Effector CD8-positive, alpha-beta T cell (primary cell): Measurements from ENCODE around the gene HPCAL1.
"Not testable (repeated sequence)": the region's sequence is repeated elsewhere in the genome, so short reads cannot be mapped to it uniquely, and the experiment has no call there.

ENCODE experiments used
- DNase-seq: peaks from one replicate; lab custom pipeline; 2025; lab: John Stamatoyannopoulos, UW
- total RNA-seq, 4 experiments: gene quantifications; one replicate each; lab custom pipeline; 2026; lab: John Stamatoyannopoulos, UW

The HPCAL1 gene
- 28.7 to 56.9 (median 42.3) reads per million in 4 experiments for total RNA-seq

DNA sequence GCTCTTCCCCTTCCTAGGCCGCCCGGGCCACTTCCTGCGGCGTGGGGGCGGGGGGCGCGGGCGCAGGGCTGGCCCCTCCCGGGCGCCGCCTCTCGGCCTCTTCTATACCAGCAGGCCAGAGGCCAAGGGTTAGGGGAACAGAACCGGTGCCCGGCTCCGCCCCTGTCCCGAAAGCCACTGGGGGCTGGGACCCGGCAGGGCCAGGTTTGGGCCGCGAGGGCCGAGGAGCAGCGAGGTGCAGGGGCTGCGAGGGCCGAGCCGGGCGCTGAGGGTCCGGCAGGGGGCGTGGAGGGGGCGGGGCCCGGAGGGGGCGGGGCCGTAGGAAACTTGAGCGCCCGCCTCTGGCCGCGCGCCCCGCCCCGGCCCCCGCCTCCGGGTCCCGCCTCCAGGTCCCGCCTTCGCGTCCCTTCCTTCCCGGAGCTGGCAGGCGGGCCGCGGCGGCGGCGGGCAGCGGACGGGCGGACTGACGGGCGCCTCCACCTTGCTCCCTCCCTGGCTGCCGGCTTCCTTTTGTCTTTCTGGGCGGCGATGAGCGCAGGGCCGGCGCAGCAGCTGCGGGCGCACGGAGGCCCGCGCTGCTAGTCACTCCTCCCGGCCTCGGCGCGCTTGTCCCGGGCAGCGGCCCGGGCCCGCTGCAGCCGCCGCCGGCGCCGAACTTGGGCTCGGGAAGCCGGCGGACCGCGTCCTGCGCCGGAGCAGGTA is at the start of gene HPCAL1:
TSS of gene HPCAL1 (plus strand) at position 426 of the 702 bp plus-strand sequence. CDS start 116,854 bp downstream, outside the sequence.
- peak; percentile 73 for DNase-seq

- DNase-seq, result no peak
Measured at GRCh38 chr2:10253596-10254372, 48.9 kb upstream of the HPCAL1 start.

DNA sequence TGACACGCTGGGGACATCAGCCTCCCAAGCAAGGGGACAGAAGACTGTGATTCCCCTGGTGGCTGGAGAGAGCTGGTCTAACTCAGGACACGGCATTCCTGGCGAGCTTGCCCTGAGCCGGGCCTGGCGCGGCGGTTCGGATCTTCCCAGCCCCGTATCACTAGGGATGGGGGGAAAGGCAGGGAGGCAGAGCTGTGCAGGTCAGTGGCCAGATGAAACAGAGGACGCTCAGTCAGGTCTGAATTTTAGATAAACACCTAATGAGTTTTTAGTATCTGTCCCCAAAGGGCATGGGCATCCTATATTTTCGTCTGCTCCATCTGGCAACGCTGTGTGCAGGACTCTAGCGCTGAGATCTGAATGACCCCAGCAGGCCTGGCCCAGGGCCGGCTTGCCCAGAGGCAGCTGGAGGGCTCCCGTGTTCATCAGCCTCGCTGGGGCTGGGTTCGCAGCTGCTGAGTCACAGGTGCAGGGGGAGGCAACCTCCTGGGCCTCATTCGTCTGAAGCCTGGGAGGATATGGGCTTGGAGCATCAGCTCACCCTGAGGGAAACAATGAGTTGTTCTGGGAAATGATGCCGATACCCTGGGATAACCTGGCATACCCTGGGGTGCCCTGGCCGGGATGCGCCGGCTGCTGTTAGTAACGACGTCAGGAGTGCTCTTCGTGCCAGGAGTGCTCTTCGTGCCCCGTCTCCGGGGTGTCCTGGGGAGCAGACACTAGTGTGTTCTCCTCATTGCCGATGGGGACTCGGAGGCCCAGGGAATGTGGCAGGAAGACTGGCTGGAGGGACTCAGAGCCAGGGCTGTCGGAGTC is 48.1 kb upstream of the HPCAL1 start:
- no peak for DNase-seq

DNA sequence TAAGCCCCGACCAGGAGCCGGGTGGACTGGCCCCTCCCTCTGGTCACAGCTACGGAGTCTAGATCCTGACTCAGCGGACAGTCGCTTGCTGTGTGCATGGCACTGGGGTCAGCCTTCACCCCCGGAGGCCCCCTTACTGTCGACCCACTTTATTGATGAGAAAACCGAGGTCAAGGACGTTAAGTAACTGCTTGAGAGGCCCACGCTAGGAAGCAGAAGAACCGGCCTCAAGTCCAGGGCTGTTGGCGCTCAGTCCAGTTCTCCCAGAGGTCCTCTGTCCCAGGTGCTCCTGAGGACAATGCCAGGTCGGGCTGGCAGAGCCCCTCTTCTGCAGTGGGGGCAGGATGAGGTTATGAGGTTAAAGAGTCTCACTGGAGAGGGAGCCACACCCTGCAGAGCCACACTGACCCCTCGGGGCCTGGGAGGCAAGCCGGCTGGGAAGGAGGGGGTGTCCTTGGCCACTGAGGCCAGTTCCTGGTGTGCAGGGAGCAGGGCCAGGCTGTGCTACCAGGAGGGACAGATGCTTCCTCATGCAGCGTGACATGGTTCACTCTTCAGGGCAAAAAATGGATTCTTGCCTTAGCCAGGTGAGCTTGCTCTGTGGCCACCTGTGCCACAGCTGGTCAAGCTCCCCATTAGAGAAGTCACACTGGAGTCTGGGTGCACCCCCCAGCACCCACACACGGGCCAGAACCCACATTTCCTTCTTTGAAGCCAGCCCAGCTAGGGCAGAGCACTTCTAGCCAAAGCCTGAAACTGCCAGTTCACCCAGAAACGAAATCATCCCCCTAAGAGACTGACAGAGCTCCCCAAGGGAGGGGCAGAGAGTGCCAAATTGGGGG is 47.3 kb upstream of the HPCAL1 start:
- DNase-seq, result no peak

GRCh38 chr2:10256031-10256514 is 46.6 kb upstream of the HPCAL1 start:
- DNase-seq, result no peak

DNA sequence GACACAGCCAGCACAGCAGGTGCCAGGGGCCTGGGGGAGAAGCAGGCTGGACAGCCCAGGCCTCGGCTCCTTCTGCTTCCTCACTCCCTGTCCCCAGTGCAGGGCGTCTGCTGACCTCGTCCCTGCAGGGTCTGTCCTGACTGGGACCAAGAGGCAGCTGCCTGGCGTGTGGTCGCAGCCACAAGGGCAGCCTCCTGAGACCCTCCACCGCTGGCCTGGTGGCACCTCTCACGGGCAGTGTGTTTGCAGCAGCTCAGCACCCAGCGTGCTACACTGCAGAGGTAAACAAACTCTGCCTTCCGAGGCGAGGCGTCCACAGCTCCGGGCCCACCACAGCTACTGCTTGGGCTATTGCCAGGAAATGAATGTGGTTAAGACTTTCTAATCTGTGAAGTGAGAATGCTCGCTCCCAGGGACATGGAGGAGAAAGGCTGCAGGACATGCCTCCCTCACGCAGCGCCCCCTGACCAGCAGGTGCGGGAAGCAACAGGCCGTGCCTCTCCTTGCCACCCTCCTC is 46.1 kb upstream of the HPCAL1 start:
- no peak for DNase-seq

DNA sequence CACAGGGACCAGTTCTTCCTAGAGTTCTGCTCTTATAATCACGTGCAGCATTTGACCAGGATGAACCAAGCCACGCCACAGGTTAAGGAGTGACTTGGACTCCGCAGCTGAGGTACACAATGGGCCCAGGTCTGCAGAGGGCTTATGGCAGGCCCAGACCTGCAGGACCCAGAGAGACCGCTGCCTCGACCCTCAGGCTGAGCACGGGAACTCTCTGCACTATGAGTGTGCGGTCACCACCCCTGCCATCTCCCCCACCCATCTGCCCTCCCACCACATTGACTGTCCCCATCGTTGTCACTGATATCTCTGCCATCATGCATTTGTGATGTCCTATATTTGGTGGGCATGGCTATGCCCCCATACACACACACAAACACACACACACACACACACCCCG is 45.7 kb upstream of the HPCAL1 start:
- no peak for DNase-seq

- DNase-seq, result no peak
Measured at GRCh38 chr2:10257500-10258147, 45.1 kb upstream of the HPCAL1 start.

GRCh38 chr2:10258326-10258725 is 44.4 kb upstream of the HPCAL1 start:
- DNase-seq, result no peak

DNA sequence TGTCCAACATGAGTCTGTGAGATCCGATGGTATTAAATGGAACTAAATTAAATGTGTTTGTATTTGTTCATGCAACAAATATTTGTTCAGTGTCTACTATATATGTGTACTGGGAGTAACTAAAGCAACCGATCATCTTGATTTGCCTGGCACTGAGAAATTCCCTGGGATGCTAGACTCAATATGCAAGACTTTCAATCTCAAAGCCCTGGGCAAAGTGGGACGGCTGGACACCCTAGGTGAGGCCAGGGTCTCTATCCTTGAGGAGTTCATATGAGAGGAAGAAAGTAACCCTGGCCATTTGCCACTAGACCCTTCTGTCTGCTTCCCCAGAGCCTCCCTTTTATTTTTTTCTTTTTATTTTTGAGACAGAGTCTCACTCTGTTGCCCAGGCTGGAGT is 44.0 kb upstream of the HPCAL1 start:
- no peak for DNase-seq

DNA sequence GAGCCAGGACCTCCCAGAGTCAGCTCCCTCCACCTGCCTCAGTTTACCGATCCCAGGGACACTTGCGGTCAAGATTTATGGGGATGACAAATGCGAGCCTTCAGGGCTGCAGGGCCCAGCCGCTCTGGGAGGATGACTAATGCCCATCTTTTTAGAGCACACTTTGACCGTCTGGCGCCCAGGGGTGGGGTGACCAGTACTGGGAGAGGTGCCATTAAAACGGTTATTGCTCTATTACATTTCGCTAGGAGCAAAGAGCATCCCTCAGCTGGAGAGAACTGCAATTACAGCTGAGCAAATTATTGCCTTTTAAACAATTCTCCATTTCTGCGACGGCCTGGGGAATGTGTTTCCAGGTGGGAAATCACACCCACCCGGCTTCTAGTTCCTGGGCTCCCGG is 42.6 kb upstream of the HPCAL1 start:
- no peak for DNase-seq

DNA sequence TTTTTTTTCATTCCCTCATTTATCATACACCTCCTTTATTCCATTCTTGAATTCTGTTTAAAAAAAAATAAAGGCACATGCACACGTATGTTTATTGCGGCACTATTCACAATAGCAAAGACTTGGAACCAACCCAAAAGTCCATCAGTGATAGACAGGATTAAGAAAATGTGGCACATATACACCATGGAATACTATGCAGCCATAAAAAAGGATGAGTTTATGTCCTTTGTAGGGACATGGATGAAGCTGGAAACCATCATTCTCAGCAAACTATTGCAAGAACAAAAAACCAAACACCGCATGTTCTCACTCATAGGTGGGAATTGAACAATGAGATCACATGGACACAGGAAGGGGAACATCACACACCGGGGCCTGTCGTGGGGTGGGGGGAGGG is 39.2 kb upstream of the HPCAL1 start:
- not testable (repeated sequence) for DNase-seq

- DNase-seq, result no peak
Measured at GRCh38 chr2:10264506-10265328, 38.0 kb upstream of the HPCAL1 start.

DNA sequence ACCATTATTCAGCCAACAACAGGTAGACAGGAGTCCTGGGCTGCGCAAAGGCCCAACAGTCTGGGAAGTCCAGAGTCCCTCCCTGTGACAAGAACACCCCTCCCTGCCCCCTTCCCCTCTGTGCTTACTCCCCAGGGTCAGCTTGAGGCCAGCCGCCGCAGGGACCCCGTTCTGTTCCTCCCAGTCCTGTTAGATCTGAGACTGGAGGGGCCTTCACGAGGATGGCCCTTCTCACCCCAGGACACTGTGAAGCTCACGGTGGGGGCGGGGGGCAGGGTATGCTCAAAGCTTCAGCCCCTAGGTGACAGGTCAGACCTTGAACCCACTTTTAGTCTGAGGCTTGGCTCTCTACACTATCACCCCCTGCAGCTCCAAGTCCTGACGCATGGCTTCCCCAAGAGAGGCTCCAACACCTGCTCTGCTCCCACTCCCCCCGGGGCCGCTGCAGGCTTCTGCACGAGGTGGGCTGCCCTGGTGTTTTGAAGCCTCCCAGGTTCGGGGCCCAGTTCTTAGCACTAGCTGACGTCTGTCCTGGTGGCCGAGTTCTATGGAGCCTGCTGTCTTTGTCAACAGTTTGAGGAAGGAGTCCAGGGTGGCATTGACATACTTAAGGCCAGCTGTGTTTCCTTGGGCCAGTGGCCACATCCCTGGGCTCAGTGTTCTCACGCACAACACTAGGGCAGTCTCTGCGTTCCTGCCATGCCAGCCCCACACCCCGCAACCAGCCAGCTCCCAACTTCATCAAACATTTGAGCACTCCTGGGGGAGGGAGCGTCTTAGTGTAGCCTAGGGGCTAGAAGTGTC is 37.2 kb upstream of the HPCAL1 start:
- no peak for DNase-seq

- DNase-seq, result no peak
Measured at GRCh38 chr2:10266133-10266620, 36.5 kb upstream of the HPCAL1 start.

DNA sequence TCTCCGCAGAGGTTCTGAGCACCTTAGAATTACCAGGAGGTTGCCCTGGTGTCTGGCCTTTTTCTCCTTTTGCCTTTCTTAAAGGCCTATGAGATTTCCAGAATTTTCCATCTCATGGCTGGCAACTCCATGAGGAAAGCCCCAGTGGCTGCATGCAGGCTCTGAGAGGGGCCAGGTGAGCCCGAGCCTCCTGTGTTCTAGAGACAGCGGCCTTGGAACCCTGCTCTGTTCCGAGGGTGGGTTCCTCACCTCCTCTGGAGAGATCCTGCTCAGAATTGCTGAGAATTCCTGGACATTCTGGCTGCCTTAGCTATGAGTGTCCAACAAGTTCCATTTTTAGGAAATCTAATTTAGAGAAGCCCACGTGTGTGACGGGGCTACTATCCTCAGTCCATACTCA is 35.7 kb upstream of the HPCAL1 start:
- no peak for DNase-seq

GRCh38 chr2:10267551-10268465 is 34.9 kb upstream of the HPCAL1 start:
- no peak for DNase-seq

GRCh38 chr2:10269291-10269690 is 33.4 kb upstream of the HPCAL1 start:
- no peak for DNase-seq
